Measurements from ENCODE around the gene DMRTB1.

DMRTB1 gene

DNA sequence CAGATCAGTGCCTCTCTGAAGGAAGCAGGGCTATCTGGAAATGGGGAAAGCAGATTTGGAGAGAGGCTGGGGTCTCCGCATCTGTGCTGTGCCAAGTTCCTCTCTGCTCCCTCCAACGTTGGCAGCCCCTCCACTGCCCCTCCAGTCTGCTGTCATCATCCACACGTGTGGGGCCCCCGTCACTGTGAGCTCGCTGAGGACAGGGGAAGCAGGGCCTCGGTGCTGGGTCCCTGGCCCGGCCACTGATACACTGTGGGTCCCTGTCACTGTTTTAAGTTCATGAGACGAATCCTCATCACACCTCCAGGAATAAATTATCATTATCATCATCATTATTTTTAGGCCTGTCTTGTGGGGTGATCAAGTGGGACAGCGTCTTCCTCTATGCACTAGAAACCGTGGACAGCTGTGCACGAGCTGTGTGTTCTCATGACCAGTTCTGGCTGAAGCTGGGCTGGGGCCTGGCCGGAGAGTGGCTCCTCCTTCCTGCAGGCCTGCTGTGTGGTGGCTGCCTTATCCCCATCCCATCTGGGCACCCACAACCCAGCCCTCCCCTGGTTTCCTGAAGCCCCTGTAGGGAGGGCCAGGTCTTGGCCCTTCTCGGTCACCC lies 52.2 kb downstream of the DMRTB1 start:
- DNase-seq, result no peak

DNA sequence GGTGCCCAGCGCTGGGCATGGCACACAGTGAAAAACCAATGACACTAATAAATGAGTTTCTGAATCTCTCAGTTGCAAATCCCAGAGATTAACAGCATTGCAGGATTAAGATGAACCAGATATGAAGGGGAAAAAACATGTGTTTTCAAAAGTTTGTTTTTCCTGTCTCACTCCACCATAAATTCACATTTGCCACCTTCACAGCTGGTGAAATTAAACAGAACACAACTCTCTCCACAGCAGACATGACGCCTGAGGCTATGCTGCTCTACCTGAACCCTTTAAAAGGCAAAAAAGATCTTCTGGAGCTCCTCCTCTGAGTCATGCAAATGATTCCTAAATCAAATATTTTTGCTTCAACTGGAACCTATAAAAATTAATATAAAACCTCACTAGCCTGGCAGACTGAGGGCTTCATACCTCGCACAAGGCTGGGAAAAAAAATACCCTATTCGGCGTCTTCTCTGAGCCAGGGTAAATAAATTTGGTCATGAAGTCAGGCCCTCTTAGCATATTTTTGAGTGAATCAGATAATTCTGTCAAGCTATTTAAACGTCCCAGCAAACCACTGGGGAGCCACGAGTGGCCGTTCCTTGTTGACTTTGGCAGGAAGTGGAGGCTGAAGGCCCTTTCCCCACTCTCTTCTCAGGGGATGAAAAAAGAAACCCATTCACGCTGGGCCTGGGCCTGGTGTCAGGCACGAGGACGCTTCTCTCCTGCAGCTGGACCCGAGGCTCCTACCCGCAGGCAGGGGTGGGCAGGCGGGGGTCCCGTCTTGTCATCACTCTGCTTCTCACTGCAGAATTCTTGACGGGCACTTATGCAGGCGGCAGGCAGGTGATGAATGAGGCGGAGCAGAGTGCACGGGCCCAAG lies 53.0 kb downstream of the DMRTB1 start:
- DNase-seq, result no peak

DNA sequence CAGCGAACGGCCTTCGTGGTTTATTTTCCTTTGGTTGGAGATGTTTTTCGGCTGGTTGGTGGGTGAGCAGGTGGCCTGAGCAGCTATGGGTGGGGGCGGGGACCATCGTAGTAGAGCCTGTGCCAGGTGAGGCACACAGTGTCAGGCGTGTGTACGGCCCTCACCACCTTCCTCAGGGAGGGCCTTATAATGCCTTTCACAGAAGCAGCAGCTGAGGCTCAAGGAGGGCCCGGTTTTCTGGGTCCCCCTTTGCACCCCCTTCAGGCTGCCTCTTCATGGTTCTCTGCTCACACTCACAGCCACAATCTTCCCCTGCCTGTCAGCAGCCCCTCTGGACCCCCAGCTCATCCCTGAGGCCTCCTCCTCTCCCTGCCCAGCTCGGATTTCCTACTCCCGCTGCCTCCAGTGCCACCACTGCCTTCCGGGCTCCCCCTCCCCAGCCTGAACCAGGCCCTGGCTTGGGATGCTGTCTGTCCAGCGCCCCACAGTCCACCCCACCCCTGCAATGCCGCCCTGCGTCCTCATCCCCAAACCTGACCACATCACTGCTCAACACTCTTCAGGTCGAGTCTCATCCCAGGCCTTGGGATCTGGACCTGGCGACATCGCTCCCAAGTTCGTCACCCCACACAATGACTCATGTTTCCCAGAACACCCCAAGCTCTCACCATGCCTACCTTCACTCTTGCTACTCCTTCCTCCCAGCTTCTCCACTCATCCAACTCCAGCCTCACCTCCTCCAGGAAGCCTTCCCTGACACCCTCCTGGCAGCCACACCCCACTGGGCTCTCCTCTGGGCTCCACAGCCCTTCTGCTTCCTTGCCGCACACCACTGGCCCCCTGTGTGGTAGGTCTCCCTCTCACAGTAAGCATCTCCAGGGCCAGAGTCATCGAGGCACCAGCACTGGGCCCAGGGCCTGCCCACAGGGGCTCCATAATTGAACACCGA lies 53.9 kb downstream of the DMRTB1 start:
- DNase-seq, result no peak

DNA sequence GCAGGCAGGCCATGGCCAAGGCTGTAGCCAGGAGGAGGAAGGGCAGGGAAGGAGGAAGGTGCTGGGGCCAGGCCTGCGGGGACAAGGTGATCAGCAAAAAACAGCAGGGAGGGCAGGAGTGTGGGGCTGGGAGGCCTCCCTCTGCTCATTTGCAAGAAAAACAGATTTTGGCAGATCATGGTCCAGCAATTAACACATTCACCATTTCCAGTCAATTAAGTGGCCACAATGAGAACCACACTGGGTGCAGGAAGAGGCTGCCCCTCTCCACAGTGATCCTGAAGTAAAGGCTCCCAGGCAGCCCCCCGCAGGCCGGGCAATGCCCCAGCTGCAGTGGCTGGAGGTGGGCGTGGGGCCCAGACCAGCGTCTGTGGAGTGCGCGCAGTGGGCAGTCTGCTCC lies 54.6 kb downstream of the DMRTB1 start:
- no peak for DNase-seq

DNA sequence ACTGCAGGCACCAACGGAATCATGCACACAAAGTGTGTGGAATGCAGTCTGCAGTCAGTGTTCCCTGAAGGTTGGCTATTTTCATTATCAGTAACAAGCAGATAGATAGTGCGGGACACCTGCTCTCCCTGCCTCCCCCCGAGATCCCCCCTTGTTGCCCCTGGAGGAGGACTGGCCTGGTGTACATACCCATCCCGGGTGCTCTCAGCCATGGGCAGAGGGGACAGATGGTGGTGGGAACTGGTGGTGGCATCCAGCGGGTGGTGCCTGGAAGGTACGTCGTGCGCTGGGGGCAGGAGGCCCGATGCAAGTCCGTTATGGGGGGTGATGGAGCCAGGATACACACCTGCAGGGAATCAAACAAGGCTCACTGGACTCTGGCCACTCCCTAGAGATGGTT lies 55.2 kb downstream of the DMRTB1 start:
- no peak for DNase-seq

DNA sequence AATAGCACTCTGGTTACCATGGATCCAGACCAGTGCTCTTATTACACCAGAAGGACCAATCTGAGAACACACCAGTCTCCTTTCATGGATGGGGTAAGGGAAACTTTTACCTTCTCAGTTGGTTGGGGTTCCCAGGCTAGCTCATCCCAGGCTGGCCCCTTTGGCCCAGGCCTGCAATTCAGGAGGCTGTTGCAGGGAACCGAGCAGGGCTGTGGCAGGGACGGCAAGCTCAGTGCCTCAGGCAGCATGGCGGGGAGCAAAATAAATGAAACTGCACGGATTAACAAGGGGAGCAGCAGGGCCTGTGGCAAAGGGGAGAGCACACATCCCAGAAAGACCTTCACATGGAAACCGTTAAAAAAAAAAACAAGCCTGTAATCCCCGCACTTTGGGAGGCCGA lies 57.0 kb downstream of the DMRTB1 start:
- DNase-seq, result no peak
